GM10266 (cell line): ENCODE results near the gene INPP4A.

Experiments used
- DNase-seq: peaks from one replicate; pipeline ENCODE4 v3.0.0; 2012; ENCODE audit errors: extremely low spot score
- CTCF ChIP-seq: IDR thresholded peaks from 2 replicates; pipeline ENCODE4 v1.5.1; 2012; ENCODE audit warnings: mild to moderate bottlenecking, low read depth; ENCODE audit not compliant: control insufficient read depth, insufficient read depth; ENCODE audit errors: missing control alignments

INPP4A gene

DNA sequence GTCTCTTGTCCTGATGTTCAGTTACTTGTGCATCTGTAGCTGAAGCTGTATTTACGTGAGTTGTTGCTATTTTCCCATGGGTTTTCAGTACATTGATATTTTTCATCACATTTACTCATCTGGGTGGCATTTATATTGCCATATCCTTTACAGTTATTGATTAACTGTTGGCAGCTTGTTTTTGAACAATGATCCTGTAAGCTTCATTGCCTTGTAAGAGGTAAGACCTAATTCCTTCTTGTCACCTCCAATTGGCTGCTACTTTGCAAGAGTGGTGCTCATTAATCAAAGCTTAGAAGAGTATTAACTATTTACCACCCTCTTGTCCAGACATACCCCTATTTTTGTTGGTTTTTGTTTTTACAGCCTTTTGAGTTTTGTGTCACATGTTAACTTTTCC is 88.9 kb downstream of the INPP4A start:
- no peak for DNase-seq
- no peak for TF ChIP-seq CTCF

- no peak for DNase-seq
- TF ChIP-seq CTCF, result no peak
These were observed 90.1 kb downstream of the INPP4A start for GRCh38 chr2:98534761-98535160.

DNA sequence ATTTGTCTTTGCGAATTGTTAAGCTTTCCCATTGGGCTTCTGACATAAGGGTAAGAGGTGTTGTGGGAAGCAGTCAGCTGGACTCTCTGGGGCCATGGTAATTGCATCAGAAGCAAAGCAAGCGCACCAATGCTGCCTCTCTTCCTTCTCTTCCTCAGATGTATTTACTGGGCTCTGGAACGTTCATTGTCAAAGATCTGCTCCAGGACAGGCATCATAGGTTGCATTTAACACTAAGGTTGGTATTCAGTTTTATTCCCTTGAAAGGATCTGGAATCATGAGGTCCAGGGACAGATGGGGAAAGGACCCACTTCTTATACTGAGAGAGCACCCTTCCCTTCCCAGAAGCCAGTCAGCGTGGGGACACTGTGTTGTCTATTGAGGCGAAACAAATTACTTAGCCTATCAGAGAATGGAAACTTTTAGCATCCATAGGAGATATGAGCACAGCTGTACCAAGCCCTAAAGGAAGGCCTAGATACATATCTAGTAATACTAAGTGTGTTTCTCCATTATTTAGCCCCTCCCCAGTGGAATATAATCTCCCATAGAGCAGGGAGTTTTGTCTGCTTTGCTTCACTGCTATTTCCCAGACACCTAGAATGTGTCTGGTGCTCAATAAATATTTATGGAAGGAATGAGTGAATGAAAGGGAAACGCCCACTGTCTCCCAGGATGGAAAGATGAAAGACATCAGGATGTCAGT is 91.5 kb downstream of the INPP4A start:
- no peak for TF ChIP-seq CTCF
- DNase-seq, result no peak

- DNase-seq, result no peak
- no peak for TF ChIP-seq CTCF
These were observed 92.9 kb downstream of the INPP4A start for GRCh38 chr2:98537390-98538126.

GRCh38 chr2:98538280-98539041 is 93.8 kb downstream of the INPP4A start:
- no peak for TF ChIP-seq CTCF
- no peak for DNase-seq

GRCh38 chr2:98539056-98539735 is 94.5 kb downstream of the INPP4A start:
- no peak for DNase-seq
- TF ChIP-seq CTCF, result no peak
